WTC11 (cell line): ENCODE measurements around the gene ELMOD1. TPM values are rescaled to one million over a fixed set of nuclear protein-coding genes. Genes with fewer than 3 reads are reported as not detected.

Experiments
- ATAC-seq: fragments of 200-7000 bp; cut with Tn5 transposase; 2 replicates; pipeline ENCODE4 v1.10.0; 2021; ENCODE audit warnings: mild to moderate bottlenecking, moderate library complexity
- CTCF ChIA-PET: fragments of 300-600 bp; sonication (Branson Sonifier 250); formaldehyde crosslinking; loops from one replicate; lab custom pipeline; 2021; ENCODE audit warnings: antibody characterized with exemption; lab: Charles Lee
- POLR2A ChIA-PET: fragments of 350-600 bp; sonication (Branson Sonifier 250); formaldehyde crosslinking; loops from one replicate; lab custom pipeline; 2021; ENCODE audit warnings: antibody characterized with exemption; lab: Charles Lee
- DNase-seq: peaks from one replicate; pipeline ENCODE4 v3.0.0; 2021; ENCODE audit warnings: low spot score
- H3K27ac Mint-ChIP-seq: 2 replicates; pipeline ENCODE4 v1.8.0; 2021; ENCODE audit warnings: mixed read lengths
- H3K27me3 Mint-ChIP-seq: 2 replicates; pipeline ENCODE4 v1.8.0; 2021; ENCODE audit warnings: low read depth, mild to moderate bottlenecking, moderate library complexity, mixed read lengths
- H3K36me3 Mint-ChIP-seq: 2 replicates; pipeline ENCODE4 v1.8.0; 2021; ENCODE audit warnings: mixed read lengths
- H3K4me1 Mint-ChIP-seq: 2 replicates; pipeline ENCODE4 v1.8.0; 2022; ENCODE audit warnings: mixed read lengths
- H3K4me3 Mint-ChIP-seq: 2 replicates; pipeline ENCODE4 v1.8.0; 2021; ENCODE audit warnings: mild to moderate bottlenecking, moderate library complexity, mixed read lengths
- H3K9me3 Mint-ChIP-seq: 2 replicates; pipeline ENCODE4 v1.8.0; 2021; ENCODE audit warnings: mixed read lengths
- ATF1 ChIP-seq: sonication (generic); formaldehyde crosslinking; IDR thresholded peaks from 2 replicates; pipeline ENCODE4 v1.8.1; 2023; ENCODE audit warnings: mild to moderate bottlenecking, moderate library complexity, missing genetic modification reagents
- ATF3 ChIP-seq: sonication (generic); formaldehyde crosslinking; conservative IDR thresholded peaks from 2 replicates; pipeline ENCODE4 v1.8.1; 2022; ENCODE audit warnings: mild to moderate bottlenecking, missing genetic modification reagents
- CDX4 ChIP-seq: fragments of 250-450 bp; sonication (Bioruptor Pico); IDR thresholded peaks from 2 replicates; pipeline ENCODE4 v1.9.0; 2021; ENCODE audit warnings: moderate library complexity, mild to moderate bottlenecking, inconsistent platforms, borderline replicate concordance
- E2F5 ChIP-seq: sonication (generic); formaldehyde crosslinking; IDR thresholded peaks from 2 replicates; pipeline ENCODE4 v1.8.1; 2022; ENCODE audit warnings: mild to moderate bottlenecking, moderate library complexity, missing genetic modification reagents
- ESRRA ChIP-seq: sonication (generic); formaldehyde crosslinking; IDR thresholded peaks from 2 replicates; pipeline ENCODE4 v1.8.1; 2022; ENCODE audit warnings: mild to moderate bottlenecking, missing genetic modification reagents, borderline replicate concordance
- ETV6 ChIP-seq: sonication (generic); formaldehyde crosslinking; IDR thresholded peaks from 2 replicates; pipeline ENCODE4 v1.8.1; 2022; ENCODE audit warnings: mild to moderate bottlenecking, missing genetic modification reagents
- FOXP4 ChIP-seq: sonication (generic); formaldehyde crosslinking; IDR thresholded peaks from 2 replicates; pipeline ENCODE4 v1.8.0; 2022; ENCODE audit warnings: mild to moderate bottlenecking, missing genetic modification reagents
- HMGA2 ChIP-seq: fragments of 250-450 bp; sonication (Bioruptor Pico); IDR thresholded peaks from 2 replicates; pipeline ENCODE4 v1.4.0; 2021; ENCODE audit warnings: mild to moderate bottlenecking, moderate library complexity
- MAX ChIP-seq: sonication (generic); formaldehyde crosslinking; IDR thresholded peaks from 2 replicates; pipeline ENCODE4 v1.8.0; 2022; ENCODE audit warnings: mild to moderate bottlenecking, missing genetic modification reagents
- NR1H2 ChIP-seq: sonication (generic); formaldehyde crosslinking; IDR thresholded peaks from 2 replicates; pipeline ENCODE4 v1.9.0; 2021; ENCODE audit warnings: mild to moderate bottlenecking, moderate library complexity, missing genetic modification reagents
- NR2C2 ChIP-seq: sonication (generic); formaldehyde crosslinking; IDR thresholded peaks from 2 replicates; pipeline ENCODE4 v1.8.0; 2022; ENCODE audit warnings: mild to moderate bottlenecking, missing genetic modification reagents
- OVOL2 ChIP-seq: fragments of 250-450 bp; sonication (Bioruptor Pico); IDR thresholded peaks from 2 replicates; pipeline ENCODE4 v1.9.0; 2021; ENCODE audit warnings: mild to moderate bottlenecking, borderline replicate concordance
- SMAD3 ChIP-seq: sonication (generic); formaldehyde crosslinking; IDR thresholded peaks from 2 replicates; pipeline ENCODE4 v1.8.0; 2022; ENCODE audit warnings: missing genetic modification reagents, mild to moderate bottlenecking, borderline replicate concordance
- TCF7 ChIP-seq: sonication (generic); formaldehyde crosslinking; IDR thresholded peaks from 2 replicates; pipeline ENCODE4 v1.8.0; 2022; ENCODE audit warnings: mild to moderate bottlenecking, low read depth, missing genetic modification reagents, moderate library complexity
- TP53 ChIP-seq: sonication (generic); formaldehyde crosslinking; IDR thresholded peaks from 2 replicates; pipeline ENCODE4 v1.8.1; 2023; ENCODE audit warnings: mild to moderate bottlenecking, missing genetic modification reagents
- ZBTB21 ChIP-seq: sonication (generic); formaldehyde crosslinking; IDR thresholded peaks from 2 replicates; pipeline ENCODE4 v1.8.1; 2023; ENCODE audit warnings: mild to moderate bottlenecking, missing genetic modification reagents, borderline replicate concordance
- ZMAT4 ChIP-seq: fragments of 250-450 bp; sonication (Bioruptor Pico); IDR thresholded peaks from 2 replicates; pipeline ENCODE4 v1.9.0; 2021; ENCODE audit warnings: mild to moderate bottlenecking
- ZNF219 ChIP-seq: sonication (generic); formaldehyde crosslinking; IDR thresholded peaks from 2 replicates; pipeline ENCODE4 v1.8.0; 2023; ENCODE audit warnings: missing genetic modification reagents, mild to moderate bottlenecking, borderline replicate concordance
- ZNF232 ChIP-seq: sonication (generic); formaldehyde crosslinking; IDR thresholded peaks from 2 replicates; pipeline ENCODE4 v1.8.0; 2022; ENCODE audit warnings: mild to moderate bottlenecking, missing genetic modification reagents
- ZNF281 ChIP-seq: sonication (generic); formaldehyde crosslinking; IDR thresholded peaks from 2 replicates; pipeline ENCODE4 v1.8.0; 2023; ENCODE audit warnings: mild to moderate bottlenecking, missing genetic modification reagents
- ZNF425 ChIP-seq: fragments of 250-450 bp; sonication (Bioruptor Pico); conservative IDR thresholded peaks from 2 replicates; pipeline ENCODE4 v1.9.0; 2021; ENCODE audit warnings: mild to moderate bottlenecking
- total RNA-seq: library from RNA; stranded (reverse); gene quantifications from 3 replicates; pipeline ENCODE4 v1.2.3, GENCODE V29; 2021

The ELMOD1 gene
- total RNA-seq, 1 experiment from 2014 or later, result 2.3 TPM

GRCh38 chr11:107702109-107702660 is 111.2 kb downstream of the ELMOD1 start:
- H3K27ac Mint-ChIP-seq, result no peak overlapping the region
- CTCF ChIA-PET, result interaction anchor here (1.1 to 1.2 kb wide), 2 partner anchors 13 to 153 kb away, joined by 4 read pairs; no protein-coding TSS in a partner anchor

GRCh38 chr11:107702723-107703122 is 111.8 kb downstream of the ELMOD1 start:
- POLR2A ChIA-PET, result no interaction called here
- no peak for ATAC-seq
- peaks cover 10% of the 10 kb centered on the region for H3K27me3 Mint-ChIP-seq
- no peaks in the 10 kb centered on the region for H3K36me3 Mint-ChIP-seq
- CTCF ChIA-PET, result interaction anchor here (1.1 to 1.2 kb wide), 2 partner anchors 13 to 154 kb away, joined by 4 read pairs; no protein-coding TSS in a partner anchor
- DNase-seq, result no peak
- H3K9me3 Mint-ChIP-seq, result no peaks in the 10 kb centered on the region
- peaks cover 25% of the 10 kb centered on the region for H3K4me1 Mint-ChIP-seq
- no peak overlapping the region for H3K4me3 Mint-ChIP-seq
- H3K27ac Mint-ChIP-seq, result no peak overlapping the region
- no peak for TF ChIP-seq ATF3 (CRISPR knock-in tag)
- no peak for TF ChIP-seq FOXP4 (CRISPR knock-in tag)
- no peak for TF ChIP-seq NR2C2
- no peak for TF ChIP-seq TP53
- TF ChIP-seq E2F5 (CRISPR knock-in tag), result no peak
- TF ChIP-seq ATF1, result no peak
- TF ChIP-seq ETV6 (CRISPR knock-in tag), result no peak
- TF ChIP-seq HMGA2 (CRISPR knock-in tag), result no peak

More at GRCh38 chr11:107702109-107702660, 111.2 kb downstream of the ELMOD1 start:
- H3K4me1 Mint-ChIP-seq, result peaks cover 20% of the 10 kb centered on the region
- H3K36me3 Mint-ChIP-seq, result no peaks in the 10 kb centered on the region
- TF ChIP-seq ESRRA (CRISPR knock-in tag) (no peak), ZBTB21 (CRISPR knock-in tag) (no peak), ZMAT4 (CRISPR knock-in tag) (no peak), CDX4 (CRISPR knock-in tag) (no peak), ZNF219 (CRISPR knock-in tag) (no peak), OVOL2 (no peak), ZNF281 (no peak), SMAD3 (no peak), NR1H2 (CRISPR knock-in tag) (no peak), MAX (no peak), ZNF425 (CRISPR knock-in tag) (no peak), ZNF232 (no peak), TCF7 (CRISPR knock-in tag) (no peak), ATF1 (no peak)
- ATAC-seq (no peak), DNase-seq (no peak)
- H3K9me3 Mint-ChIP-seq, result no peaks in the 10 kb centered on the region
- POLR2A ChIA-PET, result no interaction called here
- no peak overlapping the region for H3K4me3 Mint-ChIP-seq
- peaks cover 4% of the 10 kb centered on the region; the same call in 1 of the 2 replicates for H3K27me3 Mint-ChIP-seq
